IPS-NIHi7 (cell line): ENCODE results near the gene LITAF.
"Not testable (repeated sequence)": the region's sequence is repeated elsewhere in the genome, so short reads cannot be mapped to it uniquely, and the experiment has no call there.

Source experiments
- DNase-seq: peaks from one replicate; pipeline ENCODE4 v3.0.0; 2012; ENCODE audit warnings: mixed read lengths; ENCODE audit errors: extremely low spot score

LITAF gene

DNA sequence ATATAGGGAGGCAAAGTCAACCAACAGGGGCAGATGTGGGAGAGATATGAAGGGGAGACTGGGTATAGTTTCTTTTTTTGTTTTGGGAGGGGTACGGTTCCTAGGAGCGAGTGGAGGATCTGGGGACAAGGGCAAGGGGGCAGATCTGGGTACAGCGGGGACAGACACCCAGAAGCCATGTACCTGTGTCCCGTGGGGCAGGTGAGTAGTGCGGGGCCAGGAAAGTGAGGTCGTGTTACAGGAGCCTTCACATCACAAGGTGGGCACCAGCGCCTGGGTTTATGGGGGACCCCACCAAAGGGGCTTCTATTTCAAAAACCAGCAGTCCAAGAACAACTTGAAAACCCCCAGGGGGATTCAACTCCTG lies 11.5 kb downstream of the LITAF start:
- no peak for DNase-seq

DNA sequence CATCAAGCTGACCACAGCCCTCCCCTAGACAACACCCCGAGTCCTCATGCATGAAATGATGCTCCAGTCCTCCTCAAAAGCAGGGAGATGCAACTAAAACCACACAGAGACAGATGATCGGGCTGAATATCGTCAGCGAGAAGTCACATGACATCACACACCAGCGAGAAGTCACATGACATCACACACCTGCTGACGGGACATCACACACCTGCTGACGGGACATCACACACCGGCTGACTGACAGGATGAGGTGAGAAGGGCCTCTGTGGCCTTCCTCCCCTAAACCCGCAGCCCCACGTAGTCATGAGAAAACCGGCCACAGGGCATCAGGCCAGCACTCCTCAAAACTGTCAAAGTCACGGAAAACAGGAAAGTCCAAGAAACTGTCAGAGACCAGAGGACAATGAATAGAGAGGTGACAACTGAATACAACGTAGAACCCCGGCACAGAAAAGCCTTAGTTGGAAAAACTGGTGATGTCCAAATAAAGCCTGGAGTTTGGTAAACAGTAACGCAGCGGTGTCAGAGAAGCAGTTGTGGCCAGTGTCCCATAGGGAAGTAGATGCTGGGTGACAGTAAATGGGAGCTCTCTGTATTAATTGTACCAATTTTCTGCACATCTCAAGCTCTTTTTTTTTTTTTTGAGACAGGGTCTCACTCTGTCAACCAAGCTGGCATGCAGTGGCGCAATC lies 14.3 kb downstream of the LITAF start:
- DNase-seq, result no peak

DNA sequence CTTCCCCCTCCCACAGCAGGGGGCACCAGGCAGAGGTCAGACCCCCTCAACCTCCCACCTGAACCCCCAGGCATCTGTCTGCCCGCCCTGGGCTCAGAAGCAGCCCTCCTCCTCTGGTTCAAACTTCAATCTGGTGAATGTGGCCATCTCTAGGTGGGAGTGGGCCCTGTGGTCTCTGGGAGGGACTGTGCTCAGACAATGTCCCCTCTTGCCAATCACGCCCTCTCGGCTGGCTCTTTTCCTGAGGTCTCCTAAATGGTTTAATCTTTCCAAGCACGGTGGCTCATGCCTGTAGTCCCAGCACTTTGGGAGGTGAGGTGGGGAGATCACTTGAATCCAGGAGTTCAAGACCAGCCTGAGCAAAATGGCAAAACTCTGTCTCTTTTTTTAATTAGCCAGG lies 15.2 kb downstream of the LITAF start:
- DNase-seq, result no peak

- no peak for DNase-seq
Measured at GRCh38 chr16:11570806-11571205, 15.9 kb downstream of the LITAF start.

- no peak for DNase-seq
Measured at GRCh38 chr16:11570258-11570657, 16.5 kb downstream of the LITAF start.

- no peak for DNase-seq
Measured at GRCh38 chr16:11566398-11566797, 20.3 kb downstream of the LITAF start.

DNA sequence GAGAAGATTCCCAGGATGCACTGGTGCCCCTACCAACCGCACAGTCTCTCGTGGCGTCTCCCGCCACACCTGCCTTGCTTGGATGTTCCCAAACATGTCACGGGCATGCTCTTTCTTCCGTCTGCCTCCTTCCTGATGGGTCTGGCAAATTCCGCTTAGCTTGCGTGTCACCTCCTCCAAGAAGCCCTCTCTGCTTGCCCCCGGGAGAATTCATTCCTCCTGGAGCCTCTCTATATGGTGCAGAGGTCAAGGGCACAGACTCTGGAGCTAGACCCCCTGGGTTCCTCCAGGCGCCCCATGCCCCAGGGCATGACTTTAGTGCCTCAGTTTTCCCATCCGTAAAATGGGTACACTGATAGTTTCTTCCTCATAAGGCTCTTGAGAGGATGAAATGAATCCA lies 21.1 kb downstream of the LITAF start:
- DNase-seq, result no peak

- no peak for DNase-seq
Measured at GRCh38 chr16:11564046-11564926, 22.4 kb downstream of the LITAF start.

- no peak for DNase-seq
Measured at GRCh38 chr16:11563493-11564040, 23.2 kb downstream of the LITAF start.

DNA sequence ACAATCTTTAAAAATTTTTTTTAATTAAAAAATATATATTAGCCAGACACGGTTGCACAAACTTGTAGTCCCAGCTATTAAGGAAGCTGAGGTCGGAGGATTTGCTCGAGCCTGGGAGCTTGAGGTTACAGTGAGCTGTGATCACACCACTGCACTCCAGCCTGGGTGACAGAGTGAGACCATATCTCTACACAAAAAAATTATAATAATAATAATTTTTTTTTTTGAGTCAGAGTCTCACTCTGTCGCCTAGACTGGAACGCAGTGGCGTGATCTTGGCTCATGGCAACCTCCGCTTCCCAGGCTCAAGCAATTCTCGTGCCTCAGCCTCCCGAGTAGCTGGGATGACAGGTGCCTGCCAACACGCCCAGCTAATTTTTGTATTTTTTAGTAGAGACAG lies 23.8 kb downstream of the LITAF start:
- DNase-seq, result no peak

GRCh38 chr16:11562411-11562810 lies 24.3 kb downstream of the LITAF start:
- DNase-seq, result no peak

DNA sequence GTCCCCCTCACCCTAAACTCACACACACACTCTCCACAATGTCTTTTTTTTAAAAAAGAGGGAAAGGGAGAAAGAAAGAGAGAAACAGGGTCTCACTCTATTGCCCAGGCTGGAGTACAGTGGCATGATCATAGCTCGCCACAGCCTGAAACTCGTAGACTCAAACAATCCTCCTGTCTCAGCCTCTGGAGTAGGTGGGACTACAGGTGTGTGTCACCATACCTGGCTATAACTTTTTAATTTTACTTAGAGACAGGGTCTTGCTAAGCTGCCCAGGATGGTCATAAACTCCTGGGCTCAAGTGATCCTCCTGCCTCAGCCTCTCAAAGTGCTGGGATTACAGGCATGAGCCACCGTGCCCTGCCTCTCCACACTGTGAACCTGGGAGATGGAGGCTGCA lies 24.9 kb downstream of the LITAF start:
- DNase-seq, result no peak

DNA sequence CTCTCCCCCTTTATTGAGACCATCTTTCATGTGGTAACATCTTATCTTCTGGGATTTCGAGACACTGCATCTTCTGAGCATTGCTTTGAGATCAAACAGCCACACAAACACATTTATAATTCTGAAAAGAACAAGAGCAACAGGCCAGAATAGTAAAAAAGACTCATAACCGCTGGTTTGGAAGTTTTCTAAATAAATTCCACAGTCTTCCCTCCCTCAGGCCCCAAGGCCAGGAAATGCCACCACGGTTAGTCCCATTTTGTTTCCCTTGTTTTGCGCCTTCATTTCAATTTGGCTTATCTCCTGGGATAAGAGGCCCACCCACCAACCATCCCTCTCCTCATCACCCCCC lies 25.3 kb downstream of the LITAF start:
- no peak for DNase-seq

- DNase-seq, result no peak
Measured at GRCh38 chr16:11560701-11561453, 25.8 kb downstream of the LITAF start.

- not testable (repeated sequence) for DNase-seq
Measured at GRCh38 chr16:11558308-11558823, 28.4 kb downstream of the LITAF start.

DNA sequence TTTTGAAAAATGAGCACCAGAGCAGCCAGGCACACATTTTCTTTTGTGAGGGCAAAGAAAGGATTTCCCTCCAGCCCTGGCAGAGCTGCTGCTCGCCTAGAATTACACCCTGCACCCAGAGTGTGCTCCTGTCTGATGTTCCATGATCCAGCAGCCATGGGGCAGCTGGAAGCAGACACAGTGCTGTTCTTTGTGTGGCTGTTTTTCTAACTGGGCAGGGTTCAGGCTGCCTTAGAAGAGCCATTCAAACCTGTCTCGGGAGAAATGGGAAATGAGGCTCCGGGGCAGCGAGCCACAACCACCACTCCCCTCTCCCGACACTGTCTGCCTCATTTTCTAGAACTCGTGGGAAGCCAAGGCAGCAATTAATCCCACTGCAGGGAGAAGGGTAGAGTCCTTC lies 28.9 kb downstream of the LITAF start:
- no peak for DNase-seq

- no peak for DNase-seq
Measured at GRCh38 chr16:11556945-11557720, 29.6 kb downstream of the LITAF start.

DNA sequence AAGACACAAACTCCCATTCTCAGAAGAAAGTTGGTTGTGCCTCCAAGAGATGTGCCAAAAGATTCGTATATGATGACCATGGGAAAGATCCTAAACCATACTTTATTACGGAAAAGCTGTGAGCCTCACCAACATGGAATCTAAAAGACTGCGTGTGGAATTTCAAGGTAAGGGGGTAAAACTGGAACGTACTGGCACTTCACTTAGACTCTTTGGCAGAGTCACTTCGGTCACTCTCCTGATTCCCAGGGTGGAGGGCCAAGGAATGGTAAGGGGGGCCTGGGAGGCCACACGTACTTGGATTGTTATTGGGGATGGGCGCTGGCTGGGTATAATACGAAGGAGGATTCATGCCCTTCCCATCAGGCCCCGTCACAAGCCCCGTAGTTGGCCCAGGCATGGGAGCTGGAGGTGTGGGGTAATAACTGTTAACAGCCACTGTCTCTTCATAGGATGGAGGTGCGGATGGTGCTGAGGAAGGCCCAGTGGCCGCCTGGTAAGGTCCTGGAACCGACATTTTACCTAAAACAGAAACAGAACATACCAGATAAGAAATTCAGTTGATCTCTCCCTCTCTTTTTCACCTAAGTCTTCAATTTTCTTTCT lies 30.4 kb downstream of the LITAF start:
- DNase-seq, result no peak

- DNase-seq, result no peak
Measured at GRCh38 chr16:11554053-11554452, 32.7 kb downstream of the LITAF start.

GRCh38 chr16:11553371-11553770 lies 33.3 kb downstream of the LITAF start:
- no peak for DNase-seq

- no peak for DNase-seq
Measured at GRCh38 chr16:11552440-11552839, 34.3 kb downstream of the LITAF start.
